SK-N-SH treated with all-trans-retinoic acid at 6 μM for 48 hours (cell line): ENCODE data around the gene TMBIM4.

Experiments used
- ATAC-seq: fragments of 200-7000 bp; cut with Tn5 transposase; 3 replicates; pipeline ENCODE4 v1.9.1; 2020; ENCODE audit warnings: mild to moderate bottlenecking, moderate library complexity
- ARNTL ChIP-seq: fragments of 450-650 bp; formaldehyde crosslinking; IDR thresholded peaks from 2 replicates; pipeline ENCODE4 v1.5.0; 2020; ENCODE audit warnings: low read depth, mild to moderate bottlenecking, moderate library complexity, borderline replicate concordance
- BACH2 ChIP-seq: fragments of 250-450 bp; sonication (Bioruptor Pico); IDR thresholded peaks from 2 replicates; pipeline ENCODE4 v1.9.0; 2021; ENCODE audit warnings: mild to moderate bottlenecking, borderline replicate concordance
- CSDC2 ChIP-seq: fragments of 250-450 bp; sonication (Bioruptor Pico); IDR thresholded peaks from 2 replicates; pipeline ENCODE4 v1.5.0; 2020; ENCODE audit warnings: mild to moderate bottlenecking, moderate library complexity
- ESRRG ChIP-seq: fragments of 250-450 bp; sonication (Bioruptor Pico); IDR thresholded peaks from 2 replicates; pipeline ENCODE4 v1.6.1; 2021; ENCODE audit warnings: mild to moderate bottlenecking
- GLIS3 ChIP-seq: fragments of 250-450 bp; sonication (Bioruptor Pico); IDR thresholded peaks from 2 replicates; pipeline ENCODE4 v1.5.0; 2020; ENCODE audit warnings: mild to moderate bottlenecking, moderate library complexity
- ISL1 ChIP-seq: fragments of 250-450 bp; sonication (Bioruptor Pico); IDR thresholded peaks from 2 replicates; pipeline ENCODE4 v2.1.2; 2022; ENCODE audit warnings: mild to moderate bottlenecking, moderate library complexity
- PPARA ChIP-seq: fragments of 250-450 bp; sonication (Bioruptor Pico); IDR thresholded peaks from 2 replicates; pipeline ENCODE4 v1.5.0; 2020; ENCODE audit warnings: mild to moderate bottlenecking, borderline replicate concordance
- RARB ChIP-seq: fragments of 250-450 bp; sonication (Bioruptor Pico); IDR thresholded peaks from 2 replicates; pipeline ENCODE4 v1.8.0; 2021; ENCODE audit warnings: mild to moderate bottlenecking, moderate library complexity
- SNAI2 ChIP-seq: fragments of 250-450 bp; sonication (Bioruptor Pico); IDR thresholded peaks from 2 replicates; pipeline ENCODE4 v1.5.0; 2020; ENCODE audit warnings: mild to moderate bottlenecking, moderate library complexity
- TOX ChIP-seq: fragments of 250-450 bp; sonication (Bioruptor Pico); IDR thresholded peaks from 2 replicates; pipeline ENCODE4 v1.8.0; 2021; ENCODE audit warnings: mild to moderate bottlenecking, moderate library complexity, borderline replicate concordance
- ZC3H10 ChIP-seq: fragments of 250-450 bp; sonication (Bioruptor Pico); IDR thresholded peaks from 2 replicates; pipeline ENCODE4 v1.5.1; 2021; ENCODE audit warnings: mild to moderate bottlenecking, moderate library complexity
- ZFP3 ChIP-seq: fragments of 250-450 bp; sonication (Bioruptor Pico); IDR thresholded peaks from 2 replicates; pipeline ENCODE4 v1.5.0; 2020; ENCODE audit warnings: mild to moderate bottlenecking, moderate library complexity
- ZFP30 ChIP-seq: fragments of 450-650 bp; formaldehyde crosslinking; IDR thresholded peaks from 2 replicates; pipeline ENCODE4 v1.5.0; 2022; ENCODE audit warnings: mild to moderate bottlenecking, moderate library complexity
- ZNF565 ChIP-seq: fragments of 450-650 bp; formaldehyde crosslinking; conservative IDR thresholded peaks from 2 replicates; pipeline ENCODE4 v1.5.0; 2020; ENCODE audit warnings: low read depth, mild to moderate bottlenecking, moderate library complexity
- ZNF8 ChIP-seq: fragments of 450-650 bp; formaldehyde crosslinking; IDR thresholded peaks from 2 replicates; pipeline ENCODE4 v1.5.0; 2020; ENCODE audit warnings: mild to moderate bottlenecking, moderate library complexity
- TF ChIP-seq, protein P1 (sequence below): fragments of 250-450 bp; sonication (Bioruptor Pico); IDR thresholded peaks from 2 replicates; pipeline ENCODE4 v1.5.1; 2020; ENCODE audit warnings: low read depth, mild to moderate bottlenecking, moderate library complexity
- TF ChIP-seq, protein P2 (sequence below): fragments of 250-450 bp; sonication (Bioruptor Pico); IDR thresholded peaks from 2 replicates; pipeline ENCODE4 v1.8.0; 2020; ENCODE audit warnings: mild to moderate bottlenecking, moderate library complexity, borderline replicate concordance
- TF ChIP-seq, protein P3 (sequence below): fragments of 250-450 bp; sonication (Bioruptor Pico); IDR thresholded peaks from 2 replicates; pipeline ENCODE4 v1.8.0; 2021; ENCODE audit warnings: low read depth, mild to moderate bottlenecking, moderate library complexity, borderline replicate concordance
- TF ChIP-seq, protein P4 (sequence below): fragments of 250-450 bp; sonication (Bioruptor Pico); IDR thresholded peaks from 2 replicates; pipeline ENCODE4 v1.5.1; 2021; ENCODE audit warnings: mild to moderate bottlenecking, moderate library complexity

The TMBIM4 gene

DNA sequence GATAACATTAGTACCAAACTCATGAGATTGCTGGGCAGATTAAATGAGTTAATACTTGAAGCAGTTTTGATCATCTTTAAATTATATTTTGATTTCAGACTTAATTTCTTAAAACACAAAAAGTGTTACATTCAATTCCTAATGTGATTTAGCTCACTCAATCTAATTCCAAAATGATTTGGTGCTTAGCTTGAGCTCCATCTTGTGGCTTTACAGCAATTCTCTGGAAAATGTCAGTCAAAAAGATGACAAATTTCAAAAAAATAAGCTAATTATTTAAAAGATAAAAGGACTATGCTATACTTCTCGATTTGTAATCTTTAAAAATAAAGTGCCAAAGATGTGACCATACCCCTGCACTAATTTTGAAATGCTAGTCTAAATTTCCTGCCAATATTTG, 49.3 kb downstream of the TMBIM4 start:
- no peak for TF ChIP-seq GLIS3 (CRISPR knock-in tag)
- TF ChIP-seq ZFP30 (CRISPR knock-in tag): no peak
- TF ChIP-seq PPARA (CRISPR knock-in tag): no peak
- TF ChIP-seq BACH2 (CRISPR knock-in tag): no peak
- TF ChIP-seq ZC3H10: no peak
- TF ChIP-seq ARNTL: no peak
- TF ChIP-seq, protein P1, sequence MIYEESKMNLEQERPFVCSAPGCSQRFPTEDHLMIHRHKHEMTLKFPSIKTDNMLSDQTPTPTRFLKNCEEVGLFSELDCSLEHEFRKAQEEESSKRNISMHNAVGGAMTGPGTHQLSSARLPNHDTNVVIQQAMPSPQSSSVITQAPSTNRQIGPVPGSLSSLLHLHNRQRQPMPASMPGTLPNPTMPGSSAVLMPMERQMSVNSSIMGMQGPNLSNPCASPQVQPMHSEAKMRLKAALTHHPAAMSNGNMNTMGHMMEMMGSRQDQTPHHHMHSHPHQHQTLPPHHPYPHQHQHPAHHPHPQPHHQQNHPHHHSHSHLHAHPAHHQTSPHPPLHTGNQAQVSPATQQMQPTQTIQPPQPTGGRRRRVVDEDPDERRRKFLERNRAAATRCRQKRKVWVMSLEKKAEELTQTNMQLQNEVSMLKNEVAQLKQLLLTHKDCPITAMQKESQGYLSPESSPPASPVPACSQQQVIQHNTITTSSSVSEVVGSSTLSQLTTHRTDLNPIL (CRISPR knock-in tag): no peak
- TF ChIP-seq, protein P2, sequence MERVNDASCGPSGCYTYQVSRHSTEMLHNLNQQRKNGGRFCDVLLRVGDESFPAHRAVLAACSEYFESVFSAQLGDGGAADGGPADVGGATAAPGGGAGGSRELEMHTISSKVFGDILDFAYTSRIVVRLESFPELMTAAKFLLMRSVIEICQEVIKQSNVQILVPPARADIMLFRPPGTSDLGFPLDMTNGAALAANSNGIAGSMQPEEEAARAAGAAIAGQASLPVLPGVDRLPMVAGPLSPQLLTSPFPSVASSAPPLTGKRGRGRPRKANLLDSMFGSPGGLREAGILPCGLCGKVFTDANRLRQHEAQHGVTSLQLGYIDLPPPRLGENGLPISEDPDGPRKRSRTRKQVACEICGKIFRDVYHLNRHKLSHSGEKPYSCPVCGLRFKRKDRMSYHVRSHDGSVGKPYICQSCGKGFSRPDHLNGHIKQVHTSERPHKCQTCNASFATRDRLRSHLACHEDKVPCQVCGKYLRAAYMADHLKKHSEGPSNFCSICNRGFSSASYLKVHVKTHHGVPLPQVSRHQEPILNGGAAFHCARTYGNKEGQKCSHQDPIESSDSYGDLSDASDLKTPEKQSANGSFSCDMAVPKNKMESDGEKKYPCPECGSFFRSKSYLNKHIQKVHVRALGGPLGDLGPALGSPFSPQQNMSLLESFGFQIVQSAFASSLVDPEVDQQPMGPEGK (CRISPR knock-in tag): no peak
- no peak for TF ChIP-seq ESRRG
- TF ChIP-seq CSDC2: no peak
- TF ChIP-seq SNAI2 (CRISPR knock-in tag): no peak
- TF ChIP-seq RARB: no peak
- TF ChIP-seq ISL1 (CRISPR knock-in tag): no peak
- ATAC-seq: no peak

DNA sequence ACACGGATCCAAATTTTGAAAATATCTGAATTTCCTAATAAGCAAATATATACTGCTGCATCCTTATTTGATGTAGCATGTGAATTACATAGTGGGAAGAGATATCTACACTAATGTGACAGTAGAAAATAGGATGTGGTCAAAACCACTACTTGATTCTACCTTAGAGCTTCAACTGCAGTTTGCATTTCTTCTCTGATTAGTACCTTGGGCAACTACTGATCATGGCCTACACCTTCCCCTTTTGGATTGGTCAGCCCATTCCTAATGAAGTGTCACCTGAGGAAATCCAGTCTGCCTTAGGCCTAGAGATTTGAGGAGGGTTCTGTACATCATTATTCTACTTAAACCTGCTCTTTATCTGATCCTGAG, 49.9 kb downstream of the TMBIM4 start:
- no peak for TF ChIP-seq ESRRG
- TF ChIP-seq, protein P3, sequence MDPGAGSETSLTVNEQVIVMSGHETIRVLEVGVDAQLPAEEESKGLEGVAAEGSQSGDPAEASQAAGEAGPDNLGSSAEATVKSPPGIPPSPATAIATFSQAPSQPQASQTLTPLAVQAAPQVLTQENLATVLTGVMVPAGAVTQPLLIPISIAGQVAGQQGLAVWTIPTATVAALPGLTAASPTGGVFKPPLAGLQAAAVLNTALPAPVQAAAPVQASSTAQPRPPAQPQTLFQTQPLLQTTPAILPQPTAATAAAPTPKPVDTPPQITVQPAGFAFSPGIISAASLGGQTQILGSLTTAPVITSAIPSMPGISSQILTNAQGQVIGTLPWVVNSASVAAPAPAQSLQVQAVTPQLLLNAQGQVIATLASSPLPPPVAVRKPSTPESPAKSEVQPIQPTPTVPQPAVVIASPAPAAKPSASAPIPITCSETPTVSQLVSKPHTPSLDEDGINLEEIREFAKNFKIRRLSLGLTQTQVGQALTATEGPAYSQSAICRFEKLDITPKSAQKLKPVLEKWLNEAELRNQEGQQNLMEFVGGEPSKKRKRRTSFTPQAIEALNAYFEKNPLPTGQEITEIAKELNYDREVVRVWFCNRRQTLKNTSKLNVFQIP (CRISPR knock-in tag): no peak
- ATAC-seq: no peak; the same call in 2 of the 3 replicates

DNA sequence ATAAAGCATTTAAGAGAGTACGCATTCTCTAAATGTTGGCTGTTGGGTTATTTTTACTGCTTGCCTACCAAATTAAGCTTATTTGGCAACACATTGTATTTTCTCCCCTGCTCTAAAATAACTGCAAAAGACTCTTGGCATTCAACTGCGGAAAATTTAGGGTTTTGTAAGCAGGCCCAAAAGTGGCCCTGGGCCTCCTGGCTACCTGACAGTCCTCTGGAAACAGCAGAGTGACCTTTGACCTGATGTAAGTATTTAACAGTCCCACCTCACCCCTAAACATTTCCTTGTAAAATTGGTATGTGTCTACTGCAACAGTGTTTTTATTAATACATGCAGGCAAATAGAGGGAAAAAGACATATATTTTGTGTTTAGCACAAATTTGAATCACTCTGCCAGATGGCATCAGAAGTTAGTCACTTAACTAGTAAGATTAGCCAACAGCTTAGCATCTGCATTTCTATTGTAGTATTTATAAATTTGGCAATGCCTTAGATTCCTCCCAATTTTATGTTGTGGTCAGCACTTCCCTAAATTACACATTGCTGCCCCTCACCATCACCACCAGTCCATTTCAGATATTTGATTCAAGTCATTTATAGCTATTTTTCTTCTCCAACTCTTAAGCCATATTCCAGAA, 50.4 kb downstream of the TMBIM4 start:
- TF ChIP-seq ZFP3 (no peak), ISL1 (CRISPR knock-in tag) (no peak)
- TF ChIP-seq, all 23 proteins: peak for 0
- no peak for ATAC-seq

DNA sequence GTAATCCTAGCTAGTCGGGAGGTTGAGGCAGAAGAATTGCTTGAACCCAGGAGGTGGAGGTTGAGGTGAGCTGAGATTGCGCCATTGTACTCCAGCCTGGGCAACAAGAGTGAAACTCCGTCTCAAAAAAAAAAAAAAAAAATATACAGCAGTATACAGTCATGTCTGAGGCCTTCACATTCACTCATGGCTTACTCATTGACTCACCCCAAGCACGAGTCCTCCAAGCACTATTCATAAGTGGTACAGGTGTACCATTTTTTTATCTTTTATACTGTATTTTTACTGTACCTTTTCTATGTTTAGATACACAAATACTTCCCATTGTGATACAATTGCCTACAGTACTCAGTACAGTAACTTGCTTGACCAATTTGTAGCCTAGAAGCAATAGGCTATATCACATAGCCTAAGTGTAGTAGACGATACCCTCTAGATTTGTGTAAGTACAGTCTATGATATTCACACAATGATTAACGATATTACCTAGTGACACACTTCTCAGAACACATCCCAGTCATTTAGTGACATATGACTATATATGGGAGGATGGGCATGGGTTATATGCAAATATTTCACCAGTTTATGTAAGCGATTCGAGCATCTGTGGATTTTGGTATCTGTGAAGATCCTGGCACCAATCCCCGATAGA, 51.4 kb downstream of the TMBIM4 start:
- ATAC-seq: no peak
- TF ChIP-seq ZNF8 (CRISPR knock-in tag) (no peak), CSDC2 (no peak), ZFP3 (no peak), ZNF565 (no peak), RARB (no peak), PPARA (CRISPR knock-in tag) (no peak)
- TF ChIP-seq, all 23 proteins: peak for 0

DNA sequence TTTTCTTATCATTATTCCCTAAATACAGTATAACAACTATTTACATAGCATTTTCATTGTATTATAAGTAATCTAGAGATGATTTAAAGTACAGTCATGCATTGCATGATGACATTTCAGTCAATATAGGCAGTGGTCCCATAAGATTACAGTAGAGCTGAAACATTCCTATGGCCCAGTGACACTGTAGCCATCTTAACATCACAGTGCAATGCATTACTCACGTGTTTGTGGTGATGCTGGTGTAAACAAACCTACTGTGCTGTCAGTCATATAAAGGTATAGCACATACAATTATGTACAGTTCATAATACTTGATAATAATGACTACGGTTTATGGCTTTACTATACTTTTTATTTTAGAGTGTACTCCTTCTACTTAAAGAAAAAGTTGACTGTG, 52.6 kb downstream of the TMBIM4 start:
- TF ChIP-seq TOX (CRISPR knock-in tag) (no peak), ZFP3 (no peak), ZNF565 (no peak), ZFP30 (CRISPR knock-in tag) (no peak), PPARA (CRISPR knock-in tag) (no peak), ZC3H10 (no peak), ISL1 (CRISPR knock-in tag) (no peak), ARNTL (no peak)
- TF ChIP-seq, protein P4, sequence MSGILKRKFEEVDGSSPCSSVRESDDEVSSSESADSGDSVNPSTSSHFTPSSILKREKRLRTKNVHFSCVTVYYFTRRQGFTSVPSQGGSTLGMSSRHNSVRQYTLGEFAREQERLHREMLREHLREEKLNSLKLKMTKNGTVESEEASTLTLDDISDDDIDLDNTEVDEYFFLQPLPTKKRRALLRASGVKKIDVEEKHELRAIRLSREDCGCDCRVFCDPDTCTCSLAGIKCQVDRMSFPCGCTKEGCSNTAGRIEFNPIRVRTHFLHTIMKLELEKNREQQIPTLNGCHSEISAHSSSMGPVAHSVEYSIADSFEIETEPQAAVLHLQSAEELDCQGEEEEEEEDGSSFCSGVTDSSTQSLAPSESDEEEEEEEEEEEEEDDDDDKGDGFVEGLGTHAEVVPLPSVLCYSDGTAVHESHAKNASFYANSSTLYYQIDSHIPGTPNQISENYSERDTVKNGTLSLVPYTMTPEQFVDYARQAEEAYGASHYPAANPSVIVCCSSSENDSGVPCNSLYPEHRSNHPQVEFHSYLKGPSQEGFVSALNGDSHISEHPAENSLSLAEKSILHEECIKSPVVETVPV (CRISPR knock-in tag): no peak
- ATAC-seq: no peak
